ENCODE results near the gene PLCB3.
A peak's percentile ranks its signal among the peaks of the same experiment; 100 is the strongest.

DNA sequence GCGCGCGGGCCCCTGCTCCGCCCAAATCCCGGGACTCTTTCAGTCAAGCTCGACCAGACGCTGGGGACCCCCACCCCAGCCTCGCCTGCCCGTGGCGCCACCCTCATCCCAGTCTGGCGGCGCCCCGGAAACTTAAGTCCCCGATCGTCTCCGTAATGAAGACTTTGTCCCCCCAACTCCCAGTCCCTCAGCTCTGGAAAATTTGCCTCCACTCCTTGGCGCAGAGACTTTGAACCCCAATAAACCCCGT is 348 bp downstream of the PLCB3 start:
- TF ChIP-seq BRCA1 (IDR thresholded peaks at IDR 0.05; ENCODE audit: low read depth, low read length) (no peak), POLR2A (IDR thresholded peaks at IDR 0.05; ENCODE audit: low read depth, low read length) (no peak), SPI1 (IDR thresholded peaks at IDR 0.05; ENCODE audit: borderline replicate concordance, insufficient read depth, low read depth, low read length) (no peak), SP1 (IDR thresholded peaks at IDR 0.05; ENCODE audit: low read depth, low read length) (no peak), CREM (IDR thresholded peaks at IDR 0.05; ENCODE audit: low read depth) (no peak), DPF2 (IDR thresholded peaks at IDR 0.05) (0 out of 2 replicates have a peak, but pooled peaks have one; percentile 6), SREBF2 (IDR thresholded peaks at IDR 0.05; ENCODE audit: low read length) (no peak), CTCF (IDR thresholded peaks at IDR 0.05 in 2 of 3, conservative IDR thresholded peaks at IDR 0.05 in 1 of 3; ENCODE audit: control insufficient read depth in 2 of 3, extremely low read depth in 1 of 3, insufficient read depth in 1 of 3, low read depth in 3 of 3, low read length in 3 of 3) (no peak), POLR2AphosphoS5 (IDR thresholded peaks at IDR 0.05; ENCODE audit: low read length) (no peak)
